Measurements from ENCODE around the gene REG3A. TPM values are rescaled to one million over a fixed set of nuclear protein-coding genes. Genes with fewer than 3 reads are reported as not detected.

REG3A gene
- total and polyA plus RNA-seq, 10 of the 15 experiments (the other 5 are each of a cell fraction or from before 2014, with no cell fraction given), result 0.62 TPM; not detected in 9

GRCh38 chr2:79131687-79132086 is 27.9 kb downstream of the REG3A start:
- H3K4me3 ChIP-seq, result no peak overlapping the region
- H3K27ac ChIP-seq (ENCODE audit: control insufficient read depth, insufficient read depth), result no peak overlapping the region
- no peaks in the 10 kb centered on the region for H3K79me2 ChIP-seq (ENCODE audit: control insufficient read depth, insufficient read depth, low read length)
- intact Hi-C loops (cut with micrococcal nuclease; ENCODE audit: unreplicated experiment), result no loop called here
- no peak overlapping the region for H2AFZ ChIP-seq (ENCODE audit: control insufficient read depth, low read depth, low read length)
- in situ Hi-C loops (cut with MboI), result no loop called here
- H3K9me3 ChIP-seq (replicated peaks; ENCODE audit: control insufficient read depth, insufficient read depth, low read length), result no peaks in the 10 kb centered on the region
- ChIA-PET POLR2A (no interaction called here), SMC1A (ENCODE audit: uncharacterized antibody, unreplicated experiment) (no interaction called here), CTCF (no interaction called here), RAD21 (ENCODE audit: unreplicated experiment) (no interaction called here)
- H4K20me1 ChIP-seq (ENCODE audit: control insufficient read depth, insufficient read depth), result no peaks in the 10 kb centered on the region
- no peaks in the 10 kb centered on the region for H3K36me3 ChIP-seq (ENCODE audit: control insufficient read depth in 2 of 2, insufficient read depth in 2 of 2, low read length in 1 of 2)
- FAIRE-seq (no peak), ATAC-seq (no peak), DNase-seq (ENCODE audit: low read depth, low spot score) (no peak)
- WGBS (ENCODE audit: insufficient coverage, insufficient replicate concordance, low lambda C conversion rate, missing lambda C conversion rate), result 14% methylated on average over 4 of the region's 4 CpGs
- no peaks in the 10 kb centered on the region for H3K27me3 ChIP-seq (replicated peaks in 1 of 2; ENCODE audit: control insufficient read depth in 2 of 2, insufficient read depth in 2 of 2, low read length in 1 of 2)
- H3K4me2 ChIP-seq (ENCODE audit: control insufficient read depth, insufficient read depth), result no peak overlapping the region
- no peaks in the 10 kb centered on the region for H3K4me1 ChIP-seq (ENCODE audit: control insufficient read depth, insufficient read depth, low read length)
- no TSS peak for BruUV-seq (replicated peaks)
- H3K9ac ChIP-seq (ENCODE audit: control insufficient read depth, insufficient read depth, low read length), result no peak overlapping the region
- TF ChIP-seq ZZZ3 (IDR thresholded peaks at IDR 0.05; ENCODE audit: control insufficient read depth, insufficient read length, low read depth) (no peak), NFYB (IDR thresholded peaks at IDR 0.05; ENCODE audit: insufficient read depth, low read depth, low read length) (no peak), ATF3 (IDR thresholded peaks at IDR 0.05; ENCODE audit: borderline replicate concordance, extremely low read depth, low read depth, low read length) (no peak), CHD1 (IDR thresholded peaks at IDR 0.05; ENCODE audit: low read depth, low read length) (no peak), KAT2A (conservative IDR thresholded peaks at IDR 0.05; ENCODE audit: control insufficient read depth, low read depth, low read length) (no peak), RB1 (IDR thresholded peaks at IDR 0.05; ENCODE audit: borderline replicate concordance) (no peak), ZNF687 (IDR thresholded peaks at IDR 0.05) (no peak), IRF4 (IDR thresholded peaks at IDR 0.05; ENCODE audit: low read depth, low read length) (no peak), MEF2B (IDR thresholded peaks at IDR 0.05; ENCODE audit: partially characterized antibody, poor library complexity, severe bottlenecking) (no peak), SP1 (IDR thresholded peaks at IDR 0.05; ENCODE audit: low read depth, low read length) (no peak), BMI1 (IDR thresholded peaks at IDR 0.05; ENCODE audit: borderline replicate concordance) (no peak), TARDBP (IDR thresholded peaks at IDR 0.05; ENCODE audit: borderline replicate concordance) (no peak), CEBPZ (IDR thresholded peaks at IDR 0.05; ENCODE audit: low read depth, low read length) (no peak), ASH2L (IDR thresholded peaks at IDR 0.05; ENCODE audit: borderline replicate concordance, low read depth) (no peak), RELB (IDR thresholded peaks at IDR 0.05; ENCODE audit: low read depth) (no peak), ZNF207 (IDR thresholded peaks at IDR 0.05; ENCODE audit: borderline replicate concordance) (no peak)
